COLO829 (cell line): ENCODE data around the gene PRRC2B.

Experiments used
- DNase-seq: peaks from one replicate; pipeline ENCODE4 v3.0.0; 2012; ENCODE audit warnings: low spot score

PRRC2B gene

DNA sequence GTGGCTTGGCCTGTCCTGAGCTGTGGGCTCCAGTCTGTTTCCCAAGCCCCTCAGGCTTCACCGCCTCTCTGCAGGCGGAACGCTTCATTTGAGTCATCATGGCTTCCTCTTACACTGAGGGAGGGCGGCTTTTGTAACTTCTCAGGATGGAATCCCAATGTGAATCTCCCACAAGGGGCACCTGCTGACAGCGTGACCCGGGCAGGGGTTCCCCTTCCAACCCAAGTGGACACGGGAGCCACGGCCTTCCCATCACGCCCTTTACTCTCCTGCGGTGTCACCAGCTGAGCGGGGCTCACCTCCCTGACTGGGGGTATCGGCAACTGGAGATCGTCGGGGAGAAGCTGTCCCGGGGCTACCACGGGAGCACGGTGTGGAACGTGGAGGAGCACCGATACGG lies 124.7 kb downstream of the PRRC2B start:
- no peak for DNase-seq

GRCh38 chr9:131520503-131520902 lies 126.6 kb downstream of the PRRC2B start:
- no peak for DNase-seq

DNA sequence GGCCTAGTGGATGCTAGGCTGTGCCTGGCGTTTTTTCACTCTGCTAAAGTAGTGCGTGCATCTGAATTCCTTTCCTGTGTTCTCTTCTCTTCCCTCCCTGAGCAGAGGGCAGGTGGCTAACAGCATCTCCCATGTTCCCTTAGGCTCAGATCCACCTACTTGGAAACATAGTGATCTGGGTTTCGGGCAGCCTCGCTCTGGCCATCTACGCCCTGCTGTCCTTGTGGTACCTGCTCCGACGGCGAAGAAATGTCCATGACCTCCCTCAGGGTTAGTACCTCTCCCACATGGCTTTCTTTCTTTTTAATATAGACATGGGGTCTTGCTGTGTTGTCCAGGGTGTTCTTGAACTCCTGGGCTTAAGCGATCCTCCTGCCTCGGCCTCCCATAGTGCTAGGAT lies 127.3 kb downstream of the PRRC2B start:
- no peak for DNase-seq

GRCh38 chr9:131521822-131522221 lies 127.9 kb downstream of the PRRC2B start:
- no peak for DNase-seq

DNA sequence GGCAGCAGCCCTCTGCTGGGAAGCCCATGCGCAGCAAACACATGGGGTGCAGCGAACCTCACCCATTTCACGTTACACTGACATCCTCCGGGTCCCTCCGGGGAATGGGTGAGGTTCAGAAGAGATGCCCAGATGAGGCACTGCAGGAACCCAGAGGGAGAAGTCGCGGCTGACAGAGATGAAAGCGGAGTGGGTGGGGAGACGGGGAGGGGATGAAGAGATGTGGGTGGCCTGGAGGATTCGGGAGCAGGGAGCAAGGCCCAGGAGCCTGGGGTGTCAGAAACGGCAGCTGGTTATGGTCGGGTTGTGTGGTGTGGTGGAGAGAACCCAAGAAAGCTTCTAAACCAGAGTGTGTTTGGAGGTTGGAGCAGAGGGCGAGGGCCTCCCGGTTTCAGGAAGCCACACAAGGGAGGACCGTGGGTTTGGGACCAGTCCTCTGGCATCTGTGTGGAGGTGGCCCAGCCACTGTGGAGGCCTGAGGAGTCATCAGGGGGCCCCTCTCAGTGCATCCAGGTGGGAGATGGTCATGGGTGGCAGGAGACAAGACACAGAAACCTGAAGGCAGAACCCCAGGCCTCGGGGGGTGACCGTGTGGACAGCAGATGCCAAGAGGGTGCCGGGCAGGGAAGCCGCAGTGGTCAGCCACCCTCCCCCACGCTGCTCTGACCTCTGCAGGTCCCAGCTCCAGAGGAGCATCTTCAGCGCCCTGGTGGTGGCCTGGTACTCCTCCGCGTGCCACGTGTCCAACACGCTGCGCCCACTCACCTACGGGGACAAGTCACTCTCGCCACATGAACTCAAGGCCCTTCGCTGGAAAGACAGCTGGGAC lies 128.6 kb downstream of the PRRC2B start:
- no peak for DNase-seq

GRCh38 chr9:131523086-131523388 lies 129.2 kb downstream of the PRRC2B start:
- no peak for DNase-seq

GRCh38 chr9:131523451-131524435 lies 129.9 kb downstream of the PRRC2B start:
- DNase-seq: no peak

- no peak for DNase-seq
Measured at GRCh38 chr9:131524665-131525315, 130.9 kb downstream of the PRRC2B start.

DNA sequence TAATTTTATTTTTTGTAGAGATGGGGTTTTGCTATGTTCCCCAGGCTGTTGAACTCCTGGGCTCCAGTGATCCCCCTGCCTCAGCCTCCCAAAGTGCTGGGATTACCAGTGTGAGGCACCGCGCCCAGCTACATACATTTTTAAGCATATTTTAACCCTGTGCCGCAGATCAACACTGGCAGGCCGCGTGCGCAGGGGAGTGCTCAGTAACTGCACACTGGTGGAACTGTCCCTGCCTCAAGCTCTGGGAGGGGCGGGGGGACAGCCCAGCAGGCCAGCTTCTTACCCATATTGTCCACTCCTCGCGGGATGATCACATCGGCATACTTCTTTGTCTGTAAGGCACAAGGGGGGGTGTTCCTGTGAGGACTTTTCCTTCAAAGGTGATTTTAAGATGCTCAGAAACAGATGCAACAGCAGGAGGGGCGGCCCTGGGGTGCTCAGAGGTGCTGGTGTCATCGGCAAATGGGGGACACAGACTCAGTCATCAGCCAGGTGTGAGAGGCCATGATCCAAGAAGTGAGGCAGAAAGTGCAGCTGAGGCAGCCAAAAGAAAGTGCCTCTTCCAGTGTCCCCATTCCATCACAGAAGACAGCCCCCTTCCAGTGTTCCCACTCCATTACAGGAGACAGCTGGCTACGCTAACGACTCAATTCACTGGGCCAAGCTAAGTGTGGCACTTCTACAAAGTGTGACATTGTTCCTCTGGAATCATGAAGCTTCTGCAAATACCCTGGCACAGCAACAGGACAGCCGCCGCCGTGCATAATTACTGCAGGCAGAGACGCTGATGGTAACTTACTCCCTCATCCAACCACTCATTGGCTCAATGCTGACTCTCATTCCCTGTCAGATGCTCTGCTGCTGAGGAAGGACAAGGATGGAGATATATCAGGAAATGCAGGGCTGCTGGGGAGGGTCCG lies 132.0 kb downstream of the PRRC2B start:
- no peak for DNase-seq

- DNase-seq: no peak
Measured at GRCh38 chr9:131528186-131528585, 134.3 kb downstream of the PRRC2B start.

- DNase-seq: no peak
Measured at GRCh38 chr9:131528886-131529505, 135.1 kb downstream of the PRRC2B start.

DNA sequence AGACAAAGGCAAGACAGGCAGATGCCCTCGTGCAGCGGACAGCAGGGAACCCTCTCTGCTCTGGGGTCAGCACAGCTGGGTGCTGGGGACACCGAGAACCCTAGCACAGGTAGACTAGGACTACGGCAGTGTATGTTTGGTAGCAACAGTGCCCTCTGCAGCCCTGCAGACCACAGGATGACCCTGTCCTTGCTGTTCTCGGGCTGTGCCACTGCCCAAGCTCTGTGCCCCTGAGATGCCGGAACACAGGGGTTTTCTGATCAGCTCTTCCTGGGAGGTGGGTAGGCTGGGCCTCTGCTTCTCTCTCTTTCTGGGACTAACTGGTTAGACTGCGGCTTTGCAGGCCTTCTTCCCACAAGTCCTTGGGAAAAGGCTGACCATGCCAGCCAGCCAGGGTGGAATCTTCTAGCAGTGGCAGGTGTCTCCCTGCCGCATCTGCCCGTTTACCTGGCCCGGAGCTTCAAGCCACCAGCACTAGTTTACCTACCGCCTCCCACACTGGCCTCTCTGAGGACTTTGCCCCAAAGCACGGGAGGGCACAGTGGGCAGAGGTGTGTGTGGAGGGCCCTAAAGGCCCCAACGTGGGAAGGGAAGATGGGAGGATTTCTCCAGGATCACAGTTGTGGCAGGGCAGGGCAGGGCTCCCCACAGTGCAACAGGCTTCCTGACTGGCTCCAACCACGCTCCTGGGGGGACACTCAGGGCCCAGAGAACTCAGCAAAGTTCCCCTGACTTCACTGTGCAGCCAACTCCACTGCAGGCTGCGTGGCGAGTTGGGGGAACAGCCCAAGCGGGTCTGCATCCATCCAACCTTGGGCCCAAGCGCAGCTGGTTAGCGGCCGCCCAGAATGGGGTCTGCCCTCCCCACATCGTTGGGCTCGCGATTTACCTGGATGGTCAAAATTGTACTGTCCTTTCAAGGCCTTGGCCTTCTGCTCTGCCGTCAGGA lies 136.0 kb downstream of the PRRC2B start:
- no peak for DNase-seq

DNA sequence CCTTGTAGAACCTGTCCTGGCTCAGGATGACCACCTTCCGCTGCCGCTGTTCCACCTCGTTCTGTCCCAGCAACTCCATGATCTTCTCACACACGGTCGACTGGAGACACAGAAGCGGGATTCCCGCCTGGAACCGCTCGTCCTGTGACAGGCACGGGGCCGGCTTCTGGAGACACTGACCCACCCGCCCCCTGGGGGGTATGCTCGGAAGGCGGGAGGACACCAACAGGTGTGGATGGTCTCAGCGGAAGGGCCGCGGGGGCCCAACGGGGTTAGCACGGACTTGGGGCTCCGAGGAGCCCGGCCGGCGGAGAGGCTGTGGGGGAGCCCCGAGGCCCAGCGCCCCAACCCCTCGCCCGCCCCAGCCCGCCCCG lies 136.6 kb downstream of the PRRC2B start:
- DNase-seq: peak; percentile 89

GRCh38 chr9:131530920-131531832 lies 137.3 kb downstream of the PRRC2B start, which contains the start of gene UCK1:
TSS of gene UCK1 (minus strand) at chr9:131531263. CDS start at chr9:131531174, 89 bp downstream.
- peak; percentile 98 for DNase-seq

GRCh38 chr9:131534721-131535237 lies 140.9 kb downstream of the PRRC2B start:
- no peak for DNase-seq

DNA sequence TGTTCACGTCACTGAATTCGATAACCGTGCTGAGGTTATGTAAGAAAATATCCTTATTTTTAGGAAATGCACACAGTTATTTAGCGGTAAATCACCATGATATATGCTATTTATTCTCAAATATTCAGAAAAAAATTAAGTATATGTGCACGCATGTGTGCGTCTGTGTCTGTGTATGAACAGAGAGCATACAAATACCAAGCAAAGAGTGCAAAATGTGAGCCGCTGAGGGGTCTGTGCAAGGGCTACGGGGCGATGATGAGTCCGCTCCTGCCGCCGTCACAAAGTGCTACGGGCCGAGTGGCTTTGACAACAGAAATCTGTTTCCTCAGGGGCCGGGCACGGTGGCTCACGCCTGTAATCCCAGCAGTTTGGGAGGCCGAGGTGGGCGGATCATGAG lies 144.1 kb downstream of the PRRC2B start:
- no peak for DNase-seq

DNA sequence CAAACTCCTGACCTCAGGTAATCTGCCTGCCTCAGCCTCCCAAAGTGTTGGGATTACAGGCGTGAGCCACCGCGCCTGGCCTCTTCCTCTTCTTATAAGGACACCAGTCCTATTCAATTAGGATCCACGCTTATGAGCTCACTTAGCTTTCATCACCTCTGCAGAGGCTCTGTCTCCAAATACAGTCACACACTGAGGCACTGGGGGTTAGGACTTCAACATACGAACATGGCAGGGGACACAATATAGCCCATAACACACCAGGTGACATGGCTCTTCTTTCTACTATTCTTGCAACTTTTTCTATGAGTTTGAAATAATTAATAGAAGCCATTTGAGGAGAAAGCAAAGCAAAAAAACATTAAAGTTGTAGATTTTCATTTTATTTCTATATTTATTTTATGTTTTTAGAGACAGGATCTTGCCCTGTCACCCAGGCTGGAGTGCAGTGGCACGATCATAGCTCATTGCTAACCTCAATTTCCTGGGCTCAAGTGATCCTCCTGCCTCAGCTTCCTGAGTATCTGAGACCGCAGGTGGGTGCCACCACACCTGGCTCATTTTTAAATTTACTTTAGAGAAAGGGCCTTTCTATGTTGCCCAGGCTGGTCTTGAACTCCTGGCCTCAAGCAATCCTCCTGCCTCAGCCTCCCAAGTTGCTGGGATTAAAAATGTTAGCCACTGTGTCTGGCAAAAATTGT lies 145.5 kb downstream of the PRRC2B start:
- DNase-seq: no peak

DNA sequence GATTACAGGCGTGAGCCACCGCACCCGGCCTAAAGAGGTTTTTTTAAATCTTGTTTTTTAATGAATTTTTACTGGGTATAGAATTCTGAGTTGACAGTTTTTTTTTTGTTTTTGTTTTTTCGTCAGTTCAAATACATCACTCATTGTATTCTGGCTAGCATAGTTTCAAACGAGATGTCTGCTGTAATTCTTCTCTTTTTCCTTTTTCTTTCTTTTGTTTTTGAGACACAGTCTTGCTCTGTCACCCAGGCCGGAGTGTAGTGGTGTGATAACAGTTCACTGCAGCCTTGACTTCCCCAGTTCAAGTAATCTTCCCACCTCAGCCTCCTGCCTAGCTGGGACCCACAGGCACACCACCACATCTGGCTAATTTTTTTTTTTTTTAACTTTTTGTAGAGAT lies 149.3 kb downstream of the PRRC2B start:
- DNase-seq: no peak
